GM21528 (cell line): ENCODE measurements around the gene PDXP.
"Not testable (repeated sequence)": the region's sequence is repeated elsewhere in the genome, so short reads cannot be mapped to it uniquely, and the experiment has no call there.

Experiments used
- ATAC-seq: cut with Tn5 transposase; IDR thresholded peaks from one replicate; pipeline ENCODE4 v1.9.1; 2021; ENCODE audit warnings: mild to moderate bottlenecking, moderate library complexity; ENCODE audit not compliant: unreplicated experiment, low FRiP score

PDXP gene, protein sequence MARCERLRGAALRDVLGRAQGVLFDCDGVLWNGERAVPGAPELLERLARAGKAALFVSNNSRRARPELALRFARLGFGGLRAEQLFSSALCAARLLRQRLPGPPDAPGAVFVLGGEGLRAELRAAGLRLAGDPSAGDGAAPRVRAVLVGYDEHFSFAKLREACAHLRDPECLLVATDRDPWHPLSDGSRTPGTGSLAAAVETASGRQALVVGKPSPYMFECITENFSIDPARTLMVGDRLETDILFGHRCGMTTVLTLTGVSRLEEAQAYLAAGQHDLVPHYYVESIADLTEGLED

DNA sequence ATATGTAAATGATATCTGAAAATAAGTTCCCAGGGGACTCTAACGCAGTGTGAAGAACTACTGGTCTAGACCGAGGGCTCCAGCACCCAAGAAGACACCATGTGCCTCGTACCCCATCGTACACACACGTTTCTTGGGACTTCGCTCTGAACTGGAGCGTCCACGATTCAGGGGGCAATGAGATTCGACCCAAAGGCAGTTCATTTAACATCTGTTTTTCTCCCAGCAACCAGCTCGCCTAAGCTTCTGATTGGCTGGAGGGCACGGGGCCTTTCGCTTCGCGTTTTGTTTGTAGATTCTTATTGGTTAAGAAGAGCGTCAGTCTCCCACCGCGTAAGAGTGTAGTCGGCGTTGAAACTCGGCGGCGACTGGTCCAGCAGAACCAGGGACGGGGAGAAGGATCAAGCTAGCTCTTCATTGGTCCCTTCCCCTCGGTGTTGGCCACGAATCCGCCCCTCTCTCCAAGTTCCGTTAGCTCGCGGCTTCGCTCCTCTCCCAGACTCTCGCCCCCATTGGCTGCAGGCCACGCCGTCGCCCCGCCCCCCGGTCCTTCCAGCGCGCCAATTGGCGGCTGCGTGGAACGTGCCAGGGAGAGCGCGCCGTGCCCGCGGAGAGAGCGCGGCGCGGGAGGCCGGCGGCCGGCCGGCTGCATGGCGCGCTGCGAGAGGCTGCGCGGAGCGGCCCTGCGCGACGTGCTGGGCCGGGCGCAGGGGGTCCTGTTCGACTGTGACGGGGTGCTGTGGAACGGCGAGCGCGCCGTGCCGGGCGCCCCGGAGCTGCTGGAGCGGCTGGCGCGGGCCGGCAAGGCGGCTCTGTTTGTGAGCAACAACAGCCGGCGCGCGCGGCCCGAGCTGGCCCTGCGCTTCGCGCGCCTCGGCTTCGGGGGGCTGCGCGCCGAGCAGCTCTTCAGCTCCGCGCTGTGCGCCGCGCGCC lies at the start of gene PDXP:
Gene PDXP, plus strand, starts transcription at position 591 of the 933 bp plus-strand sequence. Its CDS starts 60 bp downstream, at position 651.
- ATAC-seq, result peak; percentile 81

DNA sequence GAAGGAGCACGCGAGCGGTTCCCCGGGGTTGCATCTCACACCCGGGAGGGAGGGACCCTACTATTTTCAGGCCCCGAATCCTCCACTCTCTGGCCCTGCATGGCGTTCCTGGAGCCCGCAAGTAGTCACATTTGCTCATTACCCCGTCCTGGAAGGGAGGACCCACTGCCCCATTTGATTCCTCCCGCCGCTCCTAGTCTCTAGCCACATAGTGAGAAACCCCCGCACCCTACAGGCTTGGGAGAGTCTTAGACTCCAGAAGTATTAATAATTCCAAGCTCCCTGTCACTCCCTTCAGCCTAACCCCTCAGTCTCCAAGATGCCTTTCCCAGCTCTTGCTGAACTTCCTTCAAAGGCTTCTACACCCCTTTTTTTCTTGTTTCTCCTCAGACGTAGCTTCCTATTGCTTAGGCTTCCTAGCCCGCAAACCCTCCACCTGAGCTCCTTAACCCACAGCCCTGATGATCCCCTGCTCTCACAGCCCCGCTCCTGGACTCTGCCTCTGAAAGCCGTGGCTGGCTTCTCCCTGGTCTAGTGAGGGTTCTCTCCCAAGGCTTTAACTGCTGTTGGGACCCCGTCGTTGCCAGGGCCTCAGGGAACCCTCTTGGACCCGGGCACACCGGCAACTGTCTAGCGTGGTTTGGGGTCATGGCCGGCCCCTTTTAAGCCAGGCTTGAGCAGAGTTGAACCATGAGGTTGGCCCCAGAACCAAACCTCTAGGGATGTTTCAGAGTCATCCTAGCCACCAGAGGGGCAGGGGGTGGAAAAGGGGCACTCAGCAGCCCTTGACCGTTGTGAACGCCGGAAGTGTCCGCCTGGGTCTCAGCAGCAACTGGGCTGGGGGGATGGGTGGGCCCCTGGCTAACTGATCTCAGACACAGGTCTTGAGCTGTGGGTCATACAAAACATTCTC lies 49.0 kb upstream of the PDXP start:
- ATAC-seq, result peak; percentile 3

DNA sequence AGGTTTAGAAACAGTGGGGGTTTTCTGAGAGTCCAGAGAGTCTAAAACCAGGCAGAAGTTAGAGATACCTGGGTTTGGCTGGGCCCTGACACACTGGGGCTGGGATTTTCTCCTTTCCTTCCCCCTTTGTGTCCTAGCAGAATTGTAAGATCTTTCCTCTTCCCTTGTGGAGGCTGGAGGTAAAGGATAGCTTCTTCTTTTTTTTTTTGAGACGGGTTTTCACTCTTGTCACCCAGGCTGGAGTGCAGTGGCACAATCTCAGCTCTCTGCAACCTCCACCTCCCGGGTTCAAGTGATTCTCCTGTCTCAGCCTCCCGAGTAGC lies 48.4 kb upstream of the PDXP start:
- ATAC-seq, result not testable (repeated sequence)

DNA sequence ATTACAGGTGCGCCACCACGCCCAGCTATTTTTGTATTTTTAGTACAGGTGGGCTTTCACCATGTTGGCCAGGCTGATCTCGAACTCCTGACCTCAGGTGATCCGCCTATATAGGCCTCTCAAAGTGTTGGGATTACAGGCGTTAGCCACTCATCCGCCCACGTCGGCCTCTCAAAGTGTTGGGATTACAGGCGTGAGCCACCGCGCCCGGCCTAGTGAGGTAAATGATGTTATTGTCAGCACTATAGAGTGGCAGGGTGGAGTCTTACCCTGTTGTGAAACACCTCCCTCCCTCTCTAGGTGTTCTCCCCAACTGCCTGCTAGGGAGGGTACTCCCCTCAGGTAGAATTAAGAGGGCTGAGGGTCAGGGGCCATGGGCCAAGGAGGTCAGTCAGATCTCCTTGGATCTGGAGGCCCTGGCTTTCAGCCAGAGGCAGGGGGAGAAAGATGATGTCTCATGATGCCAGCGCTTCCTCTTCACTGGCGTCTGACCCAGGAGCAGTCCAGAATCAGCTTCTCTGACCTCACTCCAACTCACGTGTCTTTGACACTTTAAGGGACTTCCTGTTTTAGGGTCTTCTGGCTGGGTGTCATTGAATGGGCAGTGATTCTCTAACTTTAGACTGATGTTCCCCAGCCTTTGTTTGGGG lies 47.9 kb upstream of the PDXP start:
- no peak for ATAC-seq

DNA sequence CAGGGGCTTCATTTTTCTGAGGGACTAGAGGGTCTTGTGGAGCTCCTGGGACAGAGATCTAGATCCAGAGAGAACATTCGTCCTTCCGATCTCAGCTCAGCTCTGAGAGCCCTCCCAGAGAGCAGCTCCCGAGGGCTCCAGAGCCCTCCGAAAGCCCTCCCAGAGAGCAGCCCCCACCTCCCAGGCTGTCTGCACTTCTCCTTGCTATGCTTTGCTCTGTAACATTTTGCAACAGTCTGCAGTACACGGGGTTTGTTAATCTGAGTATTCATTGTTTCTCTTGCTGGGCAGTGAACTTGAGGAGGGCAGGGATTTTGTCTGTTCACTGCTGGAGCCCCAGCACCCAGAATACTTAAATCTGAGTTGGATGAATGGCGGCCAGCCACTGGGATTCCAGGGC lies 47.3 kb upstream of the PDXP start:
- no peak for ATAC-seq

DNA sequence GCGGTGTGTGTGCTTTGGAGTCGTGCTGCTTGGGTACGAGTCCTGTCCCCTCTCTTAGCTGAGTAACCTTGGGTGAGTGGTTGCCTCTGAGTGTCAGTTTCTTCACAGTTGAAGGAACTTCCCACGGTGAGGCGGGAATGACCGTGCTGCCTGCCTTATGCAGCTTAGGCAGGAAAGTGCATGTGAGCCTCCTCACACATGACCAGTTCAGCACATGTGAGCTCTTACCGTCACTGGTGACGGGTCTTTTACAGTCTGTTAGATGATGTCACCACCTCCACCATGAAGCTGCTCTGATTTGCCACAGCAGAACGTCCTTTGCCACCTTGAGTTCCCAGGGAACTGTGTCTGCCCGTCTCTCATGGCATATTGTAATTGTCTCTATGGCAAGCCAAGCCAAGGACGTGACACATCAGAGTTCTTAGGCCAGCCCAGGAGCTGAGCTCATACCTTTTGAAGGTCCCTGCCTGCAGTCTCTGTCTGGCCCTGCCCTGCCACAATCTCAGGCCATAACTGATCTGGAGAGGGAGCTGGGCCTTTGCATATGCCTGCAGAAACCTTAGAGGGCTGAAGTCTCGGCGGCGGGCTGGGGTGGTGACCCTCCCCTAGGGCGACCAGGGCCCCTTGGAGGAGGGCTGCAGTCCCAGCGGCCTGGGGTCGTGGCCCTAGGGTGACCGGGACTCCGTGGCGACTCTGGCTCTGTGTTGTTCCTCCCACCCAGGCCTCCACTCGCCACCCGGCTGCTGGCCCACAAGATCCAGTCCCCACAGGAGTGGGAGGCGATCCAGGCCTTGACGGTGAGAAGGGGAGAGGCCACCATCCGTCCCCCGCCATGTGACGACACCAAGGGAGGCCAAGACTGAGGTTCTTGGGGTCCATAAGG lies 42.1 kb upstream of the PDXP start:
- ATAC-seq, result no peak

DNA sequence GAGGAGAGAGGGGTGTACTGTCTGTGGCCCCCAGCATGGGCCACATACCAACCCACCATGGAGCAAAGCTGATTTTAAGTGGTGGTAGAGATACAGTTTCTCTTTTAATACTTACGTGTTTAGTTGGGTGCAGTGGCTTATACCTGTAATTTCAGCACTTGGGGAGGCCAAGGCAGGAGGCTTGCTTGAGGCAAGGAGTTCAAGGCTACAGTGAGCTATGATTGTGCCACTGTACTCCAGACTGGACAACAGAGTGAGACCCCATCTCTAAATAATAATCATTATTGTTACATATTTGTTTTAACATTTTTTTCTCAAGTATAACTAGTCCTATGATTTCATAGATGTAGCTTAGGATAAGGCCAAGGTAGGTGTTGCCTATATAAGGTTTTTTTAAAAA lies 41.1 kb upstream of the PDXP start:
- no peak for ATAC-seq

DNA sequence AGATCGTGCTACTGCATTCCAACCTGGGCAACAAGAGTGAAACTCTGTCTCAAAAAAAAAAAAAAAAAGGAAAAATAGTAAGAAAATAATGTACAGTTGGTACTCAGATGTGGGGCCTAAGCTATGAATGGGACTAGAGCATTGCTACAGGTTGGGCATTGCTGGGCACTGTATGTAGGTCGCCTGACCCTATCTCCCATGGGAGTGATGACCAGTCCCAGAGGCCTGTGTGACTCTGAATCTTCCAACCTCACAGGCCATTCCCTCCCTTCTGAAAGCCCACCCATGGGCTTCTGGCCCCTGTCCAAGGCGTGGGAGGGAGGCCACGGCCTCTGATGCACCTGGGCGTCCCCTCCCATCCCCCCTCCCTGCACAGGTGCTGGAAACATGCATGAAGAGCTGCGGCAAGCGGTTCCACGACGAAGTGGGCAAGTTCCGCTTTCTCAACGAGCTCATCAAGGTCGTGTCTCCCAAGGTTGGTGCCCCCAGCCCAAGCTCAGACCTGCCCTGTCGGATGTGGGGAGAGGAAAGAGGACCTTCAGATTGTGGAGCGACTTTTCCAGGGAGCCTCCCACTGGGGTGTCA lies 40.4 kb upstream of the PDXP start:
- ATAC-seq, result no peak

DNA sequence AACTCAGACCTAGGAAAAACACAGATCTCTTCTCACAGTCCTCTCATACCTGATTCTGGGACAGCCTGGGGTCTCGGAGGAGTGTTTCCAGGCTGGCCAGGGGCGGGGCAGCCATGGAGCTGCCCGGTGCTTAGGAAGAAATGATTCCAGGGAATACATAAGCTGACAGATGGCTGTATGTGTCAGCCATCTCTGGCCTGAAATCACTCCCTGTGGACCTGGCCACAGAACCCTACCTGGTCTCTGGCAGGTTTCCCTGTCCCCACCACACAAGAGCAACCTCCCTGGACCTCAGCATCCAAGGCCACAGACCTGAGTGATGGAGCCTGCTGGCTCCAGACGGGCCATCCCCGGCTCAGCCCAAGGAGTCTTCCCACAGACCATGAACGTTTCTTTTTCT lies 39.8 kb upstream of the PDXP start:
- ATAC-seq, result no peak

DNA sequence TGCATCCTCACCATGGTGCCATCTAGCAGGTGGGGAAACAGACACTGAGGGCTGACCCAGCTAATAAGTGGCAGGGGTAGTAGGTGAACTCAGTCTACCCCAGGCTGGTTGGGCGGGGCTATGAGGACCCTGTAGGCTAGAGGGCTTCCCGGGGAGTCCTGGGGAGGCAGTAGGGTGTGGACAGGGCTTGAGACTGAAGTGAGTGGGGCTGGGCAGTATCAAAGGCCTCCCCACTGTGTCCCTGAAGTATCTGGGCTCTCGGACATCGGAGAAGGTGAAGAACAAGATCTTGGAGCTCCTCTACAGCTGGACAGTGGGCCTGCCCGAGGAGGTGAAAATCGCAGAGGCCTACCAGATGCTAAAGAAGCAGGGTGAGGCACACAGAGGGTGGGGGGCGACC lies 38.5 kb upstream of the PDXP start:
- no peak for ATAC-seq

DNA sequence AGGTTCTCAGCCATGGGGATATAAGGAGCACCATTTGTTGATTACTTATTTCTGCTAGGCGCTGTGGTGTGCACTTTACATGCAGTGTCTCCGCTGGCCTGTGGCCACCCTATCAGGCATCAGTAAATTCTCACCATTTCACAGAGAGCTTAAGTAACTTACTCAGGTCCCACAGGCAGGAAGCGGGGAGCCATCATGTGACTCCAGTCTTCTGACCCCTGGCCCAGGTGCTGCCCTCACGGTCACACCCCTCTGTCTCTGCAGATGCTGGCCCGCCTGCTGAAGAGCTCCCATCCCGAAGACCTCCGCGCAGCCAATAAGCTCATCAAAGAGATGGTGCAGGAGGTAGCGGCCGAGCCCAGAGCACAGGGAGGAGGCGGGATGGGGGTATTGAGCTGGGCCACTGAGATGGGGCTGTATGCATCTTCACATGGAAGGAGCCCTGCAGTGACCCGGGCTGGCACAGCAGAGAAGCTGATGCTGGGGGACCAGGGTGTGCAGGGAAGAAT lies 37.1 kb upstream of the PDXP start:
- no peak for ATAC-seq

DNA sequence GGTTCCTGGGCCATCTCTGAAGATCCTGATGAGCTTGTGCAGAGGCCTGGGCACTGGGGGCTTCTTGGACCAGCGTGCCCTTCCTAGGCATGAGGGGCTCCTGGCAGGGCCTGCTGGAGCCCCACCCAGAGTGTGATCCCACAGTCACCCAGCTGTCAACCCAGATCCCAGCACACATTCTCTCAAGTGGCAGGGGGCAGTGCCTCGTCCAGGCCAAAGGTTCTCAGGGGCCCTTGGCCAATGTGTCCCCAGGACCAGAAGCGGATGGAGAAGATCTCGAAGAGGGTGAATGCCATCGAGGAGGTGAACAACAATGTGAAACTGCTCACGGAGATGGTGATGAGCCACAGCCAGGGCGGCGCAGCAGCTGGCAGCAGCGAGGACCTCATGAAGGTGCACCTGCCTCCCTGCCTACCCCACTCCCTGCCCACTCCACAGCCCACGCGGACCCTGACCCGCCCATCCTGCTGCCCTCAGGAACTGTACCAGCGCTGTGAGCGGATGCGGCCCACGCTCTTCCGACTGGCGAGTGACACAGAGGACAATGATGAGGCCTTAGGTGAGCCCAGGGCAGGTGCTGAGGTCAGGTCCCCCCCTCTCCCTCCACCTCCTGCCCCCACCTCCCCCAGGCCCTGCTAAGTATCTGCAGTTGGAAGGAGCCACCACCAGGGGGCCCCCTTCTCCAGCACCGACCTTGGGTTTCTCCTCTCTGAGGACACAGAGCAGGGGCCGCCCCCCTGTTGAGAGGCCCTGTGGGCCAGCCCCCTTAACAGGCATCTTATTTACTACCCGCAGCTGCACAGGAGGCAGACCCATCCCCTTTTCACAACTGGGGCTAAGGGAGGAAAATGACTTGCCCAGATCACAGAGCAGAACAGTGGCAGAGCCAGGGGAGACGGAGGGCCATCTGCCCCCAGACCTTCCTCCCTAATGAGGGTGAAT lies 35.2 kb upstream of the PDXP start:
- no peak for ATAC-seq

DNA sequence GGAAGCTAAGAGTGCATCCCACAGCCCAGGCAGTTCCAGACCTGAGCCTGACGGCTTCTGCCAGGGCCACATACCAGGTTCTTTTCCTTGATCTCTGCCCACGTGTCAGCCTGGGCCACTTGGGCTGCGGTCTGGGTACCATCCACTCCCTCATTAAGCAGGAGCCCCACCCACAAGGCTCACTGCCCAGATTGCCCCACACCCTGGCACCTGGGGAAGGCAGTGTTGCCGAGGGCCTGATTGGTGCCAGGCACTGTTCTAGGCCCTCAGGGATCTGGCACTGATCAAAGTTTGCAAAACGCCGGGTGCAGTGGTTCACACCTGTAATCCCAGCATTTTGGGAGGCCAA lies 34.5 kb upstream of the PDXP start:
- ATAC-seq, result no peak

DNA sequence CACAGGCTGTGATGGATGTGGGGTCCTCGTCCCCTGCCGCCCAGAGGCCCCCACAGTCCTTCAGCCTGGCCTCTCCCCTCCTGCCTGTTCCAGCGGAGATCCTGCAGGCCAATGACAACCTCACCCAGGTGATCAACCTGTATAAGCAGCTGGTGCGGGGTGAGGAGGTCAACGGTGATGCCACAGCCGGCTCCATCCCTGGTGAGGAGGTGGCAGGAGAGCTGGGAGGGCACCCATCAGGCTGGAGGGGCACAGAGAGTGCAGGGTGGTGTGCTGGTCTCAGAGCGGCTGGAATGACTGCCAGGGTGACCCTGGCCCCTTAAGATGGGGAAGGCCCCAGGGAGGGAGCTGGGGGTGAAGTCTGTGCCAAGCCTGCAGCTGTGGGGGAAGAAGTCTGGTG lies 33.6 kb upstream of the PDXP start:
- no peak for ATAC-seq

DNA sequence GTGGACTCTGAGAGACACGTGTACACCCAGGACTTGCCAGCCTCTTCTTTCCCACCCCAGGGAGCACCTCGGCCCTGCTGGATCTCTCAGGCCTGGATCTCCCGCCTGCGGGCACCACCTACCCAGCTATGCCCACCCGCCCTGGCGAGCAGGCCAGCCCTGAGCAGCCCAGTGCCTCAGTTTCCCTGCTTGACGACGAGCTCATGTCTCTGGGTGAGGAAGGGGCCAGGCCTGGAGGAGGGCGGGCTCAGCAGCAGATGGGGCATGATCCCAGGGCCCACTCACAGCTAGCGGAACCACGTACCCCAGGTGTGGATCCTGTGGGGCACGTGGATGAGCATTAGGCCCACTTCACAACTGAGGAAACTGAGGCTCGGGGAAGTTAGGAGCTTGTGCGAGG lies 32.8 kb upstream of the PDXP start:
- ATAC-seq, result no peak

DNA sequence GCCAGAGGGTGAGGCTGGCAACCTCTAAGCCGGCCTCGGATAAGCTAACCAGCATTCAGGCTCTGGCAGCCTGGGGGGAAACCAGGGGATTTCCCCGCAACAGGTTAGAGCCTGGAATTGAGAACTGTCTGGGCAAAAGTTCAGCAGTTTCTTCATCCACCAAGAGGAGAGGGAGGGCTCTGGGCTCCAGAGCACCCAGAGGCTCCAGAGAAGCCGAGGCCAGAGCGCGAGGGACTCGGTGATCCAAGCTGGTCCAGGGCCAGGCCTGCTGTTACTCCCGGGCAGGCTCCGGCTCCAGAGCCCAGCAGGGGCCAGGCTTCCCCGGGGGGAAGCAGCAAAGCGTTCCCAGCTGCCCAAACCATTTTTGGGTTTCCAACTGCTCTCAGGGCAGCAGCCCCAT lies 32.4 kb upstream of the PDXP start:
- no peak for ATAC-seq

DNA sequence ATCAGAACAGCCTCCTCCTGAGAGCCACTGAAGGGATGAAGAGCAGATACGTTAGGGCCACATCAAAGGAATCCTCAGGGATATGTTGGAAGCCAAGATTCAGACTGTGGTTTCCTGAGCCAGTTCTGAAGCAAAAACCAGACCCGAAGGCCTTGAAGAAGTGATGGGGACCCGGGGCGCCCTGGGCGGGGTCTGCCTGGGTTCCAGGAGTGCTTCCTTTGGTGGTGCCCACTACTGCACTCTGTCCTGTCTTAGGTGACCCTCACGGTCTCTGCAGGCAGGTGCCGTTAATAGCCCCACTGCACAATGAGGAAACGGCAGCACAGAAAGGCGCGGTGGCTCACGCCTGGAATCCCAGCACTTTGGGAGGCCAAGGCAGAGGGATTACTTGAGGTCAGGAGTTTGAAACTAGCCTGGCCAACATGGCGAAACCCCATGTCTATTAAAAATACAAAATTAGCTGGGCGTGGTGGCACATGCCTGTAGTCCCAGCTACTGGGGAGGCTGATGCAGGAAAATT lies 31.9 kb upstream of the PDXP start:
- no peak for ATAC-seq

DNA sequence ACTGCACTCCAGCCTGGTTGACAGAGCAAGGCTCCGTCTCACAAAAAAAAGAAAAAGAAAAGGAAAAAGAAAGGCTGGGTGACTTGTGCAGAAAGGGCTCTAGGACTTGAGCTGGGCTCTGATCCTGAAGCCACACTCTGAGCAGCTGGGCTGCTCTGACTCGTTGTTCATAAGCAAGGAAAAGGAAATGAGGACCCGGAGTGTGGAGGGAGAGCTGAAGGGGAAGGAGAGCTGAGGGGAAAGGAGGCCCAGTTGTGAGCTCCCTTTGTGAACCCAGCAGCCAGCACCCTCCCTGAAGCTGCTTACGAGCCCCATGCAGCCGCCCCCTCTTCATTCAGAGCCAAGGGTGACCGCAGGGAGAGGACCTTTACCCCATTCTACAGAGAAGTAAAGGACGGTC lies 31.4 kb upstream of the PDXP start:
- no peak for ATAC-seq
